Neural crest cell (in vitro differentiated cells): ENCODE measurements around the gene ITM2C. TPM values are rescaled to one million over a fixed set of nuclear protein-coding genes. Genes with fewer than 3 reads are reported as not detected.

Experiments
- DNase-seq: peaks from one replicate; pipeline ENCODE4 v3.0.0; 2021; ENCODE audit warnings: low read depth, mixed read lengths, low spot score
- H3K27ac Mint-ChIP-seq: one replicate; pipeline ENCODE4 v1.8.0; 2021; ENCODE audit warnings: mild to moderate bottlenecking, mixed read lengths; ENCODE audit not compliant: unreplicated experiment
- H3K27me3 Mint-ChIP-seq: 2 replicates; pipeline ENCODE4 v1.8.0; 2021; ENCODE audit warnings: low read depth, mild to moderate bottlenecking, mixed read lengths
- H3K36me3 Mint-ChIP-seq: 2 replicates; pipeline ENCODE4 v1.8.0; 2021; ENCODE audit warnings: low read depth, mild to moderate bottlenecking, mixed read lengths
- H3K4me1 Mint-ChIP-seq: 2 replicates; pipeline ENCODE4 v1.8.0; 2021; ENCODE audit warnings: mixed read lengths
- H3K4me3 Mint-ChIP-seq: one replicate; pipeline ENCODE4 v1.8.0; 2021; ENCODE audit warnings: mild to moderate bottlenecking, mixed read lengths
- H3K9me3 Mint-ChIP-seq: 2 replicates; pipeline ENCODE4 v1.8.0; 2021; ENCODE audit warnings: mixed read lengths
- CTCF ChIP-seq: fragments of 200-600 bp; sonication (generic); conservative IDR thresholded peaks from 2 replicates; pipeline ENCODE4 v1.5.0; 2021; ENCODE audit warnings: antibody characterized with exemption, mild to moderate bottlenecking
- total RNA-seq: library from RNA; stranded (reverse); gene quantifications from 2 replicates; pipeline ENCODE4 v1.2.1, GENCODE V29; 2021

Gene ITM2C
- total RNA-seq, 1 donor from 2014 or later, result 106 TPM

DNA sequence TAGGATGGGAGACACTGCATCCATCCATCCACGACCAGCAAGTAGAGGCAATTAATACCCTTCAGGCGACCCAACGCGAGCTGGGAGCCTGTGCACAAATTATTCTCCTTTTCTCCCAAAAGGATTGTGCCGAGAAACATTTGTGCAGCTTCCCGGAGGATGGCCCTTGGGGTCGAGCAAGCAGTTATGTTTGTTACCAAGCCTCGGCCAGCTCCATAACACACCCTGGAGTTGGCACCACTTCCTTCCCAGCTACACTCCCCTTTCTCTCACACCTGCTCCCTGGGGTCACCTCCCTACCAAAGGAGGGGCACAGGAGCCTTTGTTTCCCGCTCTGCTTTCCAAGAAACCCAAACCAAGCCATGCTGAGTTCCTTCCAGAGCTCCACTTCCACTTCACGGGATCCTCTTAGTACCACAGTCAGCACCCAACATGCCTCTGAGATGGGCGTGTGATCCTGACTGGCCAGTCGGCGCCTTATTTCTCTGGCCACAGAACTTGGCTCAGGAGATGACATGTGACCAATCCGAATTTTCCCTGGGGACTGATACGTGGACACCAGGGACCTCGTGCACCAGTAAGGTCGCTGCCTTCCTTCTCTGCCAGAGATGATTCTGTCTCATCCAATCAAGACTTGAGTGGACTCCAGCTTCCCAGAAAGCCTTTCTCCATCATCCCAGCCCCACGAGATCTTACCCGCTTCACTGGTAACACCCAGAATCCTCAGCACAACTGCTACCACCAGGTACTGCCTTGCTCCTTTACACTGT lies 31.8 kb downstream of the ITM2C start:
- Mint-ChIP-seq H3K4me1 (peaks cover 18% of the 10 kb centered on the region), H3K27me3 (no peaks in the 10 kb centered on the region), H3K36me3 (no peaks in the 10 kb centered on the region), H3K4me3 (no peak overlapping the region), H3K9me3 (no peaks in the 10 kb centered on the region), H3K27ac (no peak overlapping the region)
- TF ChIP-seq CTCF, result no peak
- DNase-seq, result no peak

DNA sequence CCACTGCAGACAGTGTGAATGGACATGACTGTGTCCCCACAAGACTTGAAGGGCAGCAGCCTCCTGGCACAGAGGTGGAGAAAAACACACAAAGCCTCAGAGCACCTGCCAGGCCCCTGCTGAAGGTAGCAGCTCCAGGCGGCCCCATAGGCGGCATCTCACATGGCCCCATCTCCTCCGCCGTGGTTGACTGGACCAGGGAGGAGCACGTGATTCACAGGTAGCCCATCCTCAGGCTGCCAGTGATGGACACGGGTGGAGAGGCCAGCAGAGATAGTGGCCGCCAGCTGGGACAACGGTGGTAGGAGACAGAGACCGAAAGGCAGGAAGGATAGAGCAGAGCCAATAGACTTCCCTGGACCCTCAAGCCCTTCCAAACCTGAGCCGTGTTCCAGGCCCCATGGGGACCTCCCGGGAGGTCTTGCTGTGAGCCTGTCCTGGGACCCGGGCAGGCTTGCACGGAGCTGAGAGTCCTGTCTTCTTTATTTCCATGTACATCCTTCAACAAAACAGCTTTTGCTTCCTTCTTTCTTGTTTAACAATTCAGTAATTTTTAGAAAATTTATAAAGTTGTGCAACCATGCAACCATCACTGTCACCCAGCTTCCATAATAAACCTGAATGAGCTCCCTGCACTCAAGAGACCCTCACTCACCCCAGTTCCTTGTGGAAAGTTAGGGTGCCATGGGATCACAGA lies 33.4 kb downstream of the ITM2C start:
- H3K4me3 Mint-ChIP-seq, result no peak overlapping the region
- no peak overlapping the region for H3K27ac Mint-ChIP-seq
- no peaks in the 10 kb centered on the region for H3K9me3 Mint-ChIP-seq
- no peak for DNase-seq
- H3K36me3 Mint-ChIP-seq, result no peaks in the 10 kb centered on the region
- H3K27me3 Mint-ChIP-seq, result no peaks in the 10 kb centered on the region
- peaks cover 18% of the 10 kb centered on the region for H3K4me1 Mint-ChIP-seq
- no peak for TF ChIP-seq CTCF

- peak overlapping the region; percentile 93 for H3K27ac Mint-ChIP-seq
- no peak for DNase-seq
- H3K27me3 Mint-ChIP-seq, result no peaks in the 10 kb centered on the region
- H3K9me3 Mint-ChIP-seq, result no peaks in the 10 kb centered on the region
- H3K4me3 Mint-ChIP-seq, result no peak overlapping the region
- no peak for TF ChIP-seq CTCF
- no peaks in the 10 kb centered on the region for H3K36me3 Mint-ChIP-seq
- peaks cover 18% of the 10 kb centered on the region for H3K4me1 Mint-ChIP-seq
Observed at GRCh38 chr2:230898713-230899091, 34.0 kb downstream of the ITM2C start.

DNA sequence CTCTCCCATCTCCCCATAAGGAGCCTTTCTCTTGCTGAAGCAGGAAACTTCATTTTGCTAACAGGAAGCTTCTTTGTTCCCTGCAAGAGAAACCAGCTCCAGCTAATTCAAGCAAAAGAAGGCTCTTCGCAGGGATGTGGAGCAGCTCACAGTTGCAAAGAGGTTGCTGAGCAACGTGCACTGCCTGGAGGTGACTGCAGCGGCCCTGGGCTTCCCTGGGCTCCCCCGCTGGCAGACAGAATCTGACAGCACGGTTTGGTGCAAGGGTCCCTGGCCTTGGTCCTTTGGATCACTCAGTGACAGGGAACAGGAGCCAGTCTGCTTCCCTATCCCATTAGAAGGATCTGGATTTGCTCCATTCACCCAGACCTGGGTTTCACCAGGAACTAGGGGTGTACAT lies 34.5 kb downstream of the ITM2C start:
- no peaks in the 10 kb centered on the region for H3K9me3 Mint-ChIP-seq
- TF ChIP-seq CTCF, result no peak
- no peaks in the 10 kb centered on the region for H3K27me3 Mint-ChIP-seq
- no peaks in the 10 kb centered on the region for H3K36me3 Mint-ChIP-seq
- no peak overlapping the region for H3K4me3 Mint-ChIP-seq
- no peak for DNase-seq
- H3K4me1 Mint-ChIP-seq, result peaks cover 18% of the 10 kb centered on the region
- peak overlapping the region; percentile 93 for H3K27ac Mint-ChIP-seq

- Mint-ChIP-seq H3K4me1 (peaks cover 18% of the 10 kb centered on the region), H3K4me3 (no peak overlapping the region), H3K27me3 (no peaks in the 10 kb centered on the region), H3K36me3 (no peaks in the 10 kb centered on the region), H3K27ac (no peak overlapping the region), H3K9me3 (no peaks in the 10 kb centered on the region)
- no peak for DNase-seq
- no peak for TF ChIP-seq CTCF
Observed at GRCh38 chr2:230899786-230900185, 35.0 kb downstream of the ITM2C start.
